ENCODE measurements around the gene STRN3. TPM values are rescaled to one million over a fixed set of nuclear protein-coding genes. Genes with fewer than 3 reads are reported as not detected.

STRN3 gene
- total RNA-seq, 4 donors from 2014 or later: 11.6 to 47.7 (median 38.9) TPM

GRCh38 chr14:30875788-30876053 lies 150.5 kb downstream of the STRN3 start:
- 33 to 36% methylated on average over 9 of the region's 9 CpGs for WGBS, 2 donors
- H3K4me1 ChIP-seq: peaks cover 11 to 22% (median 14%) of the 10 kb centered on the region in 3 donors
- intact Hi-C loops (cut with DNase I): no loop called here
- DNase-seq: no peak
- peaks cover 10 to 78% (median 20%) of the 10 kb centered on the region in 4 donors for H3K27me3 ChIP-seq
- no peaks in the 10 kb centered on the region for H3K36me3 ChIP-seq
- no peak overlapping the region for H3K27ac ChIP-seq
- H3K4me3 ChIP-seq: peak overlapping the region in 1 of 4 donors; percentile 77
- H3K9me3 ChIP-seq: no peaks in the 10 kb centered on the region
- TF ChIP-seq CTCF (IDR thresholded peaks at IDR 0.05): no peak
- no peak for TF ChIP-seq POLR2A (IDR thresholded peaks at IDR 0.05)

- no peak for TF ChIP-seq CTCF (IDR thresholded peaks at IDR 0.05)
- TF ChIP-seq POLR2A (IDR thresholded peaks at IDR 0.05): no peak
- peak overlapping the region; percentile 40 to 77 (median 51) for H3K4me3 ChIP-seq
- intact Hi-C loops (cut with DNase I): no loop called here
- no peak for DNase-seq
- WGBS, 2 donors: 0 to 2% methylated on average over 2 to 15 of the region's 48 CpGs
- peaks cover 11 to 22% (median 14%) of the 10 kb centered on the region in 3 donors for H3K4me1 ChIP-seq
- no peak overlapping the region for H3K27ac ChIP-seq
- H3K9me3 ChIP-seq: no peaks in the 10 kb centered on the region
- H3K36me3 ChIP-seq: no peaks in the 10 kb centered on the region
- H3K27me3 ChIP-seq: peaks cover 10 to 83% (median 20%) of the 10 kb centered on the region in 4 donors
Observed at GRCh38 chr14:30874999-30875787, 151.0 kb downstream of the STRN3 start.

- 0 to 20% methylated on average over 7 to 10 of the region's 99 CpGs for WGBS, 2 donors
- H3K27ac ChIP-seq: no peak within 1 kb of the TSS
- TF ChIP-seq CTCF (IDR thresholded peaks at IDR 0.05) (peak in 3 of 6 experiments; percentile 13 to 27 (median 15)), POLR2A (IDR thresholded peaks at IDR 0.05) (no peak)
- H3K4me3 ChIP-seq: peak within 1 kb of the TSS; percentile 40 to 77 (median 51)
- H3K27me3 ChIP-seq: peaks cover 10 to 88% (median 20%) of the 10 kb centered on the region in 4 donors
- H3K36me3 ChIP-seq: no peaks in the 10 kb centered on the region
- DNase-seq: no peak
- H3K4me1 ChIP-seq: peaks cover 11 to 22% (median 14%) of the 10 kb centered on the region in 3 donors
- intact Hi-C loops (cut with DNase I): no loop called here
- no peaks in the 10 kb centered on the region for H3K9me3 ChIP-seq
Observed at GRCh38 chr14:30874120-30874998, 151.8 kb downstream of the STRN3 start, which contains the start of gene COCH. COCH (plus strand) TSS chr14:30874559; CDS start chr14:30874939, 380 bp downstream.

GRCh38 chr14:30873308-30874119 lies 152.7 kb downstream of the STRN3 start:
- peaks cover 11 to 22% (median 14%) of the 10 kb centered on the region in 3 donors for H3K4me1 ChIP-seq
- peak overlapping the region; percentile 40 to 77 (median 51) for H3K4me3 ChIP-seq
- H3K36me3 ChIP-seq: no peaks in the 10 kb centered on the region
- 81 to 85% methylated on average over 20 of the region's 20 CpGs for WGBS, 2 donors
- no peak overlapping the region for H3K27ac ChIP-seq
- no peak for TF ChIP-seq CTCF (IDR thresholded peaks at IDR 0.05)
- TF ChIP-seq POLR2A (IDR thresholded peaks at IDR 0.05): no peak
- no peak for DNase-seq
- H3K9me3 ChIP-seq: no peaks in the 10 kb centered on the region
- intact Hi-C loops (cut with DNase I): no loop called here
- H3K27me3 ChIP-seq: peaks cover 10 to 86% (median 20%) of the 10 kb centered on the region in 4 donors

All from esophagus squamous epithelium (tissue), 5 donors.